KBM-7 (cell line): Measurements from ENCODE around the gene PBX3.
"Not testable (repeated sequence)": the region's sequence is repeated elsewhere in the genome, so short reads cannot be mapped to it uniquely, and the experiment has no call there.

Experiments used
- DNase-seq: peaks from one replicate; pipeline ENCODE4 v3.0.0-alpha.2; 2015
- in situ Hi-C: fragments of 300-500 bp; cut with MboI; formaldehyde crosslinking; loops from 2 replicates; pipeline ENCODE4 v1.14.3; 2020; ENCODE audit warnings: low sequenced_read_pairs, low pct_unique_long_range_greater_than_20kb, mixed read lengths

The PBX3 gene

DNA sequence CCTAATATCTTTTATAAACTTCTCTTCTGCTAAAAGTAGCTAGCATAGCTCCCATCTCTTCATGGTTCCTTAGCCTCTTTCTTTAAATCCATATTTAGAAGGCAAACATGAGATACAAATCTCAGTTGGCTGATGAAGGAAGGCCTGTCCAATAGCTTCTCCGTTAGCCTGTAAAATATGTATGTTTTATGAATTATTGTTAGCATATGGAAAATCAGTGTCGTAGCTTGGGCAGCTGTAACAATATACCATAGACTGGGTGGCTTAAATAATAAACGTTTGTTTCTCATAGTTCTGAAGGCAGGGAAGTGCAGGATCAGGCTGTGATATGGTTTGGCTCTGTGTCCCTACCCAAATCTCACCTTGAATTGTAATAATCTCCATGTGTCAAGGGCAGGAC, 63.8 kb downstream of the PBX3 start:
- in situ Hi-C loops = no loop called here

DNA sequence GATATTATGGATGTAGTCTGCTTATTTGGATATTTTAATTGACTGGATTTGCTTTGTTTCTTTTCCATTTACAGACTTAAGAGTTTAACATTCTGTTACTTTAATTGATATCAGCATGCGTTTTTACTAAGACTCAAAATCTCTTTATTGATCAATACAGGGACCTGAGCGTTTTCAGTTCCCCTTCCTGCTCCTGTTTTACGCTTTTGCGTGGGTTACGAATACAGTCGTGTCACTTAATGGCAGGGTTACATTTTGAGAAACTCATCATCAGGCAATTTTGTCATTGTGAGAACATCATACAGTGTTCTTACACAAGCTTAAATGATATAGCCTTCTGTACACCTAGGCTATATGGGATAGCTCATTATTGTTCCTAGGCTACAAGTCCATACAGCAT, 65.2 kb downstream of the PBX3 start:
- no peak for DNase-seq
- in situ Hi-C loops = no loop called here

More for the DNA sequence above, 63.8 kb downstream of the PBX3 start:
- DNase-seq = no peak

DNA sequence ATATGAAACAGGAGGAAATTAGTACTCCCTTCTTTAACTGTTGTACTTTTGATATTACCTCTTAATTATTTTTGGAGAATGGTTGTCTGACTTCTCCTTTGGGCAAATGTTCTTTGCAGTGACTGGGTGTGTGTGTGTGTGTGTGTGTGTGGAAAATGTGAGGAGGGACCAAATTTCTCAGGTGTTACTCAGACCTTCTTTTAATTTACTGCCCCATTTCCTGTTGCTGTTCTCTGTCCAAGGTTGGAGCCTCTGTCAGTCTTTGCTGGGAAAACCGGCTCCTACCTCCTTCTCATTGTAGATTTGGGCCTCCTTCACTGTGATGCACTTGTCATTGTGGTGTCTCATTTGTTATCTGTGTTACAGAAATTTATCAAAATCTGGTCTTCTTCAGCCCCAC, 68.4 kb downstream of the PBX3 start:
- in situ Hi-C loops = no loop called here
- no peak for DNase-seq

DNA sequence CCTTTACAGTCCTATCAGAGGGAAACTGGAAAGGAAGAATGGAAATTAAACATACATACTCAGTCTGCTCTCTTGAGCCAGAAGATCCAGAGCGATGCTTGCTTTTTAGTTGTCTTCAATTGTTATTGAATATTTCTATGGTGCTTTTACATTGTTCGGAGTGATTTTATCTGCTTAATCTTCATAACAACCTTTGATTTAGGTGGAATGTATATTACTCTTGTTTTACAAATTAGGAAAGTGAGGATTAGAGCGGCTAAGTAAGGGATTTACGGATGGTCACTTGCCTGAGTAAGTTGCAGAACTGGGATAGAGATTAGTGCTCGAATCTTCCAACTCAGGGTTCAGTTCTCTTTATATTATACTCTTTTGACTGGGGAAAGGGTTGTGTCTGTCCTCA, 69.1 kb downstream of the PBX3 start:
- DNase-seq = no peak
- in situ Hi-C loops = no loop called here

DNA sequence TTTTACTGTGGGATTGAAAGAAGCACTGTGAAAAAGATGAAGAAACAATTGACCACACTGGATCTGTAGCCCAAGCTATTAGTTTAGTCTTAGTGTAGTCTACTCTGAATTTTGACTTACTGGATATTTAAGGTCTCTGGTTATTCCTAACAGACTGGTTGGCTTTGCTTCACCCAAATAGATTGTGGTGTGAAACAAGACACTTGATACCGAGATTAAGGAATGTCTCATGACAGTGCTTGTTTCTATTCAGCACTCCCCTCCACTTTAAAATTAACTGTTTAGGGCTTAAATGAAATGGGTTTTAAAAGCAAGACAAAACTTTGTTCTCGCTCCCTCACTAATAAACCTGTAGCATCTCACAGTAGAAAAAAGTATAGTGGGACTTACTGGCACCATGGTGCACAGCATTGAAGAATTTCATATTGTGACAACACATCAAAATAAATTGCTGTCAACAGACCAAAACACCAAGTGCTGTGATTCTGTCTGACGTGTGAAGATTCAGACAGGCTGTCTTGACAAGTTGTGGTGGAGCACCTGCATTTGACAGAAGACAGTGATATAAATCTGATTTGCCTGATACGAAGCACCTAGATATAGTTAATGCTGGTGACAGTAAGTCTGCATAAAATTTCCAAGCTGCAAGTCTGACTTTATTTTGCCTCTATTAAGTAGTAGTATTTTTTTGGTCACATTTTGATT, 73.1 kb downstream of the PBX3 start:
- no peak for DNase-seq
- in situ Hi-C loops = no loop called here

DNA sequence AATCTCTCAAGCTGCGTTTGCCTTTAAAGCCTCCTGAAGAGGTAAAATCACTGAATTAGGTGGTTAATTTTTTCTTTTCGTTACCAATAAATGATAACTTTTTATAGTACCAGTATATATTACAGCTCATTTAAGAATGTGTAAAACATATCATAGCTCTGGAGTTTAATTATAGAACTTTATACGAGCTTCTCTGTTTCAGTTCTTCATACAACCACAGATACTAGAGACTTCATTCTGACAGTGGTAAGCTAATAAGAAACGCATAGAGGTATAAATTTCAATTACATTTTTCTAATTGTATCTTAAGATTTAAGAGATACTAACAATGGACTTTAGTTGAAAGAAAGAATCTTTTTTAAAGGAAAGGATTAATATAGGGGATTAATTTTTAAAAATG, 73.9 kb downstream of the PBX3 start:
- in situ Hi-C loops = no loop called here
- DNase-seq = no peak

DNA sequence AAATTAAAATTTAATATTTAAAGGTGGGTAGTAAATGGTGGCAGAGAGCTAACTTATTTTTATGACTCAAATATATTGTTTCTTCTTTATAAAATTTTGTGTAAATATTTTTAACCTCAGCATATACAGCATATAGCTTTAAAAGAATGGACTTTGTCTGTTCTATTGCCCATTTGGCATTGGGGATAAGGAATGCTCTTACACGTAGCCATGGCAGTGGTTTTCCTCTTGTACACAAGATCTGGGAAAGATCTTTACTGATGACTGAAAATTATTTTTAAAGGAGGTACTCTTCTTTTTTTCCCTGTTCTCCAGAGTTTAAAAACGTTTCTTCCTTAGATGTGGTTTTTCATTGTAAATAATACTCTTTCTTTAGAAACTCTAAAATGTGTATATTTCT, 75.0 kb downstream of the PBX3 start:
- no peak for DNase-seq
- in situ Hi-C loops = no loop called here

DNA sequence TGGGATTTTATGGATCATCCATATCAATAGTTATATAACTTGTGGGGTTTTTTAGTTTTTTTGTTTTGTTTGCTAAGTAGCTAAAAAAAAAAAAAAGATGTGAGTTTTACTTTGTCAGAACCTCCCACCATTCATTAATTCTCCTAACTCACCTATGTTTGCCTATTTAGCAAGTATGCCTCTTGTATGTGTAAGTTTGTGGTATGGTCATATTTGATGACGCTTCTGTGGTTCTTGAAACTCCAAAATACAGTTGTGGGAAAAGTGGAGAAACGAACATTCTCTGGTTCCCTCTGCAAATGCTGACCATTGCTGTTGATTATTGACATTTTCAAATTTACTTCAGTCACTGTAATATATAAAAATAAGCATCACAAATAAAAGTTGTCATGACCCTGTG, 75.7 kb downstream of the PBX3 start:
- in situ Hi-C loops = no loop called here
- no peak for DNase-seq

DNA sequence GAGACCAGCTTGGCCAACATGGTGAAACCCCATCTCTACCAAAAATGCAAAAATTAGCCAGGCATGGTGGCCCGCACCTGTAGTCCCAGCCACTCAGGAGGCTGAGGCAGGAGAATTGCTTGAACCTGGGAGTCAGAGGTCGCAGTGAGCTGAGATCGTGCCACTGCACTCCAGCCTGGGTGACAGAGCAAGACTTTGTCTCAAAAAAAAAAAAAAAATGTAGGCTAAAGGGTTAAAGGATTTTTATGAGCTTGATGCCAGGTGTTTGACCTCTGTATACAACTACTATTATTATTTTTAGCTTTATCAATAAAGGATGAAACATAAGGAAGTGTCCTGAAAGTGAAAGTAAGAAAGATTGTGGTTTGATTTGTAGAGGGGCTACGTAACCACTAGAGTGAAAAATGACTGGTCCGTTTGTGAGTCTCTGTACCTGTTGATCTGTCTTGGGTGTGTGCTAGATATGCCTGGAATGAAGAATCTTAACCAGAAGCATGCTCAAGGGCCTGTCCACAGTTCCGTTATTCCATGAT, 76.8 kb downstream of the PBX3 start:
- peak; percentile 53 for DNase-seq
- in situ Hi-C loops = not testable (repeated sequence)

DNA sequence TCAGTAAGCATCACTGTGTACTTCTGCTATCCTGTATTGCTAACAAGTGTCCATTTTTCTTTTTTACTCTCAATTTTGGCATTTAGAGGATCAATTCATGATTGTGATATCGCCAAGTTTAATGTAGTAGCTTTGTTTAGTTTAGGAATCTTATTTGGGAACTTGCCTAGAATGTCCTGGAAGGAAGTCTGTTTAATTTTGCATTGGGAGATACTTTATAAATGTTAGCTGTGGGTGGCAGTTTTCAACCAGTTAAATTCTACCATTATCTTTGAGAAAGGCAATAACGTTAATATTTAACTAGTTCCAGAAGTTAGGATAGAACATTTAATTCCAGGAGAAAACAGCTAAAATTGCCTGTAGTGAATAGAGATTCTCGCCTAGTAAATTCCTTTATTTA, 78.6 kb downstream of the PBX3 start:
- in situ Hi-C loops = no loop called here

DNA sequence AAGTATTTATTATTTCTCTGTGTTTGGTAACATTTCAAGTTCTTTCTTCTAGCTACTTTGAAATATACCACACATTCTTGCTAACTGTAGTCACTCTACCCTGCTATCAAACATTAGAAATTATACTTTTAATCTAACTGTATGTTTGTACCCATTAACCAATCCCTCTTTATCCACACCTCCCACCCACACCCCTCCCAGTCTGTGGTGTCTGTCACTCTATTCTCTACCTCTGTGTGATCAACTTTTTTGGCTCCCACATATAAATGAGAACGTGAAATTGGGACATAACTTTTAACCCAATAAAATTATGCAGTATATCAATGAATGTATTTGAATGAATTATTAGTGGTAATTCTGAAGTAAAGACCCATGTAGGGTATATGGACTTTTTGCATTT, 79.7 kb downstream of the PBX3 start:
- in situ Hi-C loops = no loop called here
- DNase-seq = no peak

More for the DNA sequence above, 78.6 kb downstream of the PBX3 start:
- DNase-seq = no peak

DNA sequence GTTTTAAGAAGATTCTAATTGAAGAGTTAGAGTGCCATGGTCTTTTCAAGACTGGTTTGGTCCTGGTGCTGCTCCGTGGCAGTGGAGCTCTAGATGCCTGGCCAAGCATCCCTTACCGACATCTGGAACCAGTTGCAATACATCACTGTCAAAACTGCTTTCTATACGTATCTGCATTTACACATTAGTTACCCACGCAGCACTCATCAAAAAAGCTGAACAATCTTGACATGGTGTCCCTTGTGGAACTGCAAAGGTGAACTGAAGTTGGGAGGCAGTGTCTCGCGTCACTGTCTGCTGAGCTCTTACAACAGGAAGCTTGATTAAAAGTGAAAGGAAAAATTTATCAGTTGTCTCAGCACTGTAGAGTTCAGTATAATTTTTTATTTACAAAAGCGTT, 82.6 kb downstream of the PBX3 start:
- in situ Hi-C loops = no loop called here
- DNase-seq = no peak

DNA sequence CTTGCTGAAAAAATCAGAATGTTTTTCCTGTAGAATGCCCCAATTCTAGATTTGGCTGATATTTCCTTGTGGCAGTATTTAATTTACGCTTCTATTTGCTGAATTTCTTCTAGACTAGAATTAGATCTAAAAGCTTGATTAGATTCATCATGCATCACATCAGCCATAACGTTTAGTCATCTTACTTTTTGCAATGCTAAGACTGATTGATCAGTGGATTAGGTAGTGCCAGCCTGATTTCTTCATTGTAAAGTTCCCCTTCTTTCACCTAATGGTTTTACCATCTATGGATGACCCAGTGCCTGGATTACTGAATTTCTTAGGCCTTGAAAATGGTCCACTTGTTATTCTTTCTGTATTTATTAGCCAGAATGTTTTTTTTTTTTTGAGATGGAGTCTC, 83.9 kb downstream of the PBX3 start:
- no peak for DNase-seq
- in situ Hi-C loops = no loop called here

DNA sequence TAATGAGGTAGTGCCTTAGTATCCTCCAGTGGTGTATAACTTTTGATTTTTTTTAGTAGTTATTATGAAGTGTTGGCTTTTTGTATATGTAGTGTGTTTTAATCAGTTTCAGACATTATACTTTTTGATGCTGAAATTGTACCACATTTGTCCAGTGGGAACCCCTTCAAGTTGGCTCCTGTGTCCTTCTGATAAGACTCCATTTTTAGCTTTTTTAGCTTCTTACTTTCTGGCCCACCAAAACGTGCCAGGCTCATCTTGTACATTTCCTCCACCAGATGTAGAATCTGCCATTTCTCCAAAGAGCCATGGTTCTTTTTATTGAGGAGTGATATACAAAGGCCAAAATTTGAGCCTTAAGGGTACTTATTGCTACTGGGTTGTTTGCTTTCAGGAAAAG, 84.4 kb downstream of the PBX3 start:
- no peak for DNase-seq
- in situ Hi-C loops = no loop called here

DNA sequence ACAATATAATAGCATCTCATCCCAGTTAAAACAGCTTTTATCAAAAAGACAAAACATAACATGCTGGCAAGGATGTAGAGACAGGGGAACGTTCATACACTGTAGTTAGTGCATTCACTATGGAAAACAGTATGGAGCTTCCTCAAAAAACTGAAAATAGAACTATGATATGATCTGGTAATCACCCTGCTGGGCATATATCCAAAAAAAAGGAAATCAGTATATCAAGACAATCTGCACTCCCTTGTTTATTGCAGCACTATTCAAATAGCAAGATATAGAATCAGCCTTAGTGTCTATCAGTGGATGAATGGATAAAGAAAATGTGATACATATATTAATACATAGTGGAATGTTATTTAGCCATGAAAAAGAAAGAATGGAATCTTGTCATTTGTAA, 88.5 kb downstream of the PBX3 start:
- DNase-seq = no peak
- in situ Hi-C loops = no loop called here

DNA sequence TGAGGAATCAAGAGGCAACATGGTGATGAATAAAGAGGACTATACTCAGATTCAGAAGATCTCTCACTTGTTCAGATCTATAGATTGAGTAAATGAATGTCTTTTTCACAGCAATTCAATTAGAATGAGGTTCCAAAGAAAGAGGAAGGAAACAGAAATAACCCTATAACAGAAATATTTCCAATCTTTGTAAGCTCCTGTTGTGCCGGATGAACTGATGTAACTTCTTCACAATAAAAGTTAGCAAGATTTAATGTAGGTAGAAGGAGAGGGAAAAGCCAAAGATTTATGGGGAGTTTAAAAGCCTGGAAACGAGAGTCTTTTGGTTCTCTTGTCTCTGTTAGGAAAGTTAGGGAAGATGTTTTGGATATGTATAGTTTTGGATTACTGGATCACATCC, 92.1 kb downstream of the PBX3 start:
- in situ Hi-C loops = no loop called here

DNA sequence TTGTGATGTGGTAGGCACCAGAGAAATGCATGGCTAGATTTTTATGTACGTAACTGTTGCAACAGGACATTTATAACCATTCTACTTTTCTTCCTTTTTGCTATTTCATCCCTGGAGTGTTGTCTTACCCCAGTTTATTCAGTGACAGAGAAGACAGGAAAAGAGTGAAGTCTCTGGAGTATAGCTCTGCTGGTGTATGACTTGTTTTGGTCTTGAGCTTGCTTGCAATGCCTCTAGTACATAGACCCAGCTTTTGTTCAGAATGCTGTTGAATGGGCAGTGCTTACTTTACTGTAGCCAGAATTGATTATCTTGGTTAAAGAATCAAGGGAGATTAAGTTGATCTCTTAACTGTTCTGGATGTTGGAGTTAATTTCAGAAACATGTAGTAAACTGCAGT, 94.3 kb downstream of the PBX3 start:
- DNase-seq = no peak
- in situ Hi-C loops = no loop called here

More for the DNA sequence above, 92.1 kb downstream of the PBX3 start:
- DNase-seq = peak; percentile 54

DNA sequence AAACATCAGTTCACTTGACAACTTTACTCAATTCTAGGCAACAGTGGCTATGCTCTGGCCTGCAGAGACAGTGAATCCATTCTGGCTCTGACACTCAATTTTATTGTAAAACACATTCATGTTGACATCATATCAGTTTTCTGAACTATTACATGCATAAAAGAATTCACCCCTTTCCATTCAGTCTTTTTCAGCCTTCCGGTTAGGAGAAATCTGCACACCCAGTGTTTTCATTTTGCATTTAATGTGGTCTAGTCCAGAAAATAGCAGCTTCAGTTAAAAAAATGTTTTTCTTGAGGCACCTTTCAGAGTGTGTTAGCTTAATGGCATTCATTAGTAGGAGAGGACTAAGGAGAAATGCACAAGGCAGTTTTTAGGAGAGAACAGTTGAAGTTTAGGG, 95.1 kb downstream of the PBX3 start:
- in situ Hi-C loops = no loop called here

DNA sequence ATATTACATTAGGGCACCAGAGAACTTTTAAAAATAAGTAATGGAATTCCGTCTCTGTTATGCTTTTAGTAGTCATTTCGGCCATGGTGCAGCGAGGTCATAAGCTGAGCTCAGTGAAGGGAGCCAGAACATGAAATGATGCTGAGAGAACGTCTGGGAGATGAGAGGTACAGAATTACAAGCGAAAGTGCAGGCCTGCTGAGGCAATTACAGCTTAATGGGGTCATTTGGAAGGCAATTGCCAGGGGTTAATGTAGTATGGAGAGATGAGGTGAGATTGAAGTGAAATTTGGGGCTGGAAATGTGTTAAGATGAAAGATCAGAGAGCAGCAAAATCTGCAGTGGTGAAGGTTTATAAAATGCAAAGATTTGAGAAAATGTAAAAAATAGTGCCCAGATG, 96.5 kb downstream of the PBX3 start:
- in situ Hi-C loops = no loop called here
- no peak for DNase-seq

More for the DNA sequence above, 95.1 kb downstream of the PBX3 start:
- no peak for DNase-seq

DNA sequence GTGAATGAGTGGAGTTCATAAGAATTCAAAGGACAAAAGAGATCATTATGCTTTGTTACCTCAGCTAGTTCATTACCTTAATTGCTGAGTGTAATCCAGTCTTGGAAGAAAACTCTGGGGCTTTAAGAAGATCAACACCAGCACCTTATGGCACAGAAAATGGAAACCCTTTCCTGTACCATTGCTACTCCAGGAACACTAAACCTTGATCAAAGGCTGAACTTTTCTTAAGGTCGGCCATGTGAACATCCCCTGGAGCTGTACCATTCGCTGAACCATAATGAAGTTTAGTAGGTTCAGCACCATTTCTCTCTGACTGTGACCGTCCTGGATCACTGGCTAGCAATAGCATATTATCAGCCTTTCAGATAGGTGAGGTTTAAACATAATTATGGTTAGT, 97.4 kb downstream of the PBX3 start:
- DNase-seq = no peak
- in situ Hi-C loops = no loop called here

DNA sequence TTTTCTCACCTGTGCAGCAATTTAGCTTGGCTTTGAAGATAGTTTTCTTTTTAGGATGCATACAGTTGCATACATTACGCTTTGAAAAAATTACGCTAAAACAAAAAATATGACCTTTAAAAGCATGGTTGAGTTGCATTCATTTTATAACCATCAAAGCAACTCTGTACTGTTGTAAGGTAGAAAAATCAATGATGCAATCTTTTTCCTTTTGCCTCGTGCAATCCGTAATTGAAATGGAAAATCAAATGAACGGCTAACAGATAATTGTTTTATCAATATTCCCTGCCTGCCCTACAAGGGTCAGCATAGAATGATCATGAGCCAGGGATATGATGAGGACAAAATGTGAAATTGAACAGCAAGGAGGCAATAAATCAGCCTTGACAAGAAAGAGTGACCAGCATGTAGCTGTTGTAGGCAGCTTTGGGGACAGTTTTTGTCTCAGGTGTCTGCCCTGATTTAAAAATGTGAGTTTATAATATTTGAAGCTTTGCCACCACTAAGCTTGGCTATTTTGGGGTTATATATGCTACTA, 98.2 kb downstream of the PBX3 start:
- no peak for DNase-seq
- in situ Hi-C loops = no loop called here
